AG10803 (cell line): ENCODE results near the gene WNT7B.

Experiments
- DNase-seq: peaks from one replicate; pipeline ENCODE4 v3.0.0; 2010; ENCODE audit warnings: low read depth
- H3K4me3 ChIP-seq: 2 replicates; pipeline ENCODE4 v1.5.1; 2011; ENCODE audit warnings: mild to moderate bottlenecking, low read length, control low read depth
- CTCF ChIP-seq: conservative IDR thresholded peaks from 2 replicates; pipeline ENCODE4 v1.5.1; 2011; ENCODE audit warnings: mild to moderate bottlenecking, low read length, control low read depth, inconsistent platforms

The WNT7B gene

GRCh38 chr22:45933506-45934167, 43.3 kb downstream of the WNT7B start:
- no peak for DNase-seq
- no peak for TF ChIP-seq CTCF
- H3K4me3 ChIP-seq = no peak overlapping the region

GRCh38 chr22:45932071-45932470, 44.9 kb downstream of the WNT7B start:
- no peak for TF ChIP-seq CTCF
- peak; percentile 28 for DNase-seq
- H3K4me3 ChIP-seq = no peak overlapping the region

GRCh38 chr22:45931042-45931441, 45.9 kb downstream of the WNT7B start:
- no peak for TF ChIP-seq CTCF
- no peak overlapping the region for H3K4me3 ChIP-seq
- no peak for DNase-seq

- no peak for TF ChIP-seq CTCF
- no peak for DNase-seq
- no peak overlapping the region for H3K4me3 ChIP-seq
Observed at GRCh38 chr22:45930324-45930723, 46.6 kb downstream of the WNT7B start.

GRCh38 chr22:45929649-45930048, 47.3 kb downstream of the WNT7B start:
- no peak for DNase-seq
- no peak for TF ChIP-seq CTCF
- H3K4me3 ChIP-seq = no peak overlapping the region

- no peak overlapping the region for H3K4me3 ChIP-seq
- TF ChIP-seq CTCF = no peak
- DNase-seq = no peak
Observed at GRCh38 chr22:45928726-45929368, 48.1 kb downstream of the WNT7B start.

GRCh38 chr22:45927059-45927458, 49.9 kb downstream of the WNT7B start:
- no peak overlapping the region for H3K4me3 ChIP-seq
- TF ChIP-seq CTCF = no peak
- no peak for DNase-seq
